Activated naive CD8-positive, alpha-beta T cell treated with anti-CD3 and anti-CD28 coated beads for 36 hours (primary cell): ENCODE data around the gene CHURC1. TPM values are rescaled to one million over a fixed set of nuclear protein-coding genes. Genes with fewer than 3 reads are reported as not detected.

ENCODE experiments used
- DNase-seq: peaks from one replicate; pipeline ENCODE4 v3.0.0; 2021
- H3K27ac Mint-ChIP-seq: one replicate; pipeline ENCODE4 v1.8.0; 2022; ENCODE audit warnings: mild to moderate bottlenecking, moderate library complexity, mixed read lengths
- H3K27me3 Mint-ChIP-seq: one replicate; pipeline ENCODE4 v1.8.0; 2022; ENCODE audit warnings: mild to moderate bottlenecking, mixed read lengths
- H3K36me3 Mint-ChIP-seq: one replicate; pipeline ENCODE4 v1.8.0; 2021; ENCODE audit warnings: mild to moderate bottlenecking, mixed read lengths
- H3K4me1 Mint-ChIP-seq: one replicate; pipeline ENCODE4 v1.8.0; 2021; ENCODE audit warnings: mixed read lengths
- H3K4me3 Mint-ChIP-seq: one replicate; pipeline ENCODE4 v1.8.0; 2022; ENCODE audit warnings: mild to moderate bottlenecking, moderate library complexity, mixed read lengths
- H3K9me3 Mint-ChIP-seq: one replicate; pipeline ENCODE4 v1.8.0; 2022; ENCODE audit warnings: mixed read lengths
- total RNA-seq, 2 experiments: library from RNA; stranded (reverse); gene quantifications; one replicate each; pipeline ENCODE4 v1.2.3, GENCODE V29; 2021

CHURC1 gene
- total RNA-seq, 2 experiments from 2014 or later, result 49.8 to 59.2 TPM

DNA sequence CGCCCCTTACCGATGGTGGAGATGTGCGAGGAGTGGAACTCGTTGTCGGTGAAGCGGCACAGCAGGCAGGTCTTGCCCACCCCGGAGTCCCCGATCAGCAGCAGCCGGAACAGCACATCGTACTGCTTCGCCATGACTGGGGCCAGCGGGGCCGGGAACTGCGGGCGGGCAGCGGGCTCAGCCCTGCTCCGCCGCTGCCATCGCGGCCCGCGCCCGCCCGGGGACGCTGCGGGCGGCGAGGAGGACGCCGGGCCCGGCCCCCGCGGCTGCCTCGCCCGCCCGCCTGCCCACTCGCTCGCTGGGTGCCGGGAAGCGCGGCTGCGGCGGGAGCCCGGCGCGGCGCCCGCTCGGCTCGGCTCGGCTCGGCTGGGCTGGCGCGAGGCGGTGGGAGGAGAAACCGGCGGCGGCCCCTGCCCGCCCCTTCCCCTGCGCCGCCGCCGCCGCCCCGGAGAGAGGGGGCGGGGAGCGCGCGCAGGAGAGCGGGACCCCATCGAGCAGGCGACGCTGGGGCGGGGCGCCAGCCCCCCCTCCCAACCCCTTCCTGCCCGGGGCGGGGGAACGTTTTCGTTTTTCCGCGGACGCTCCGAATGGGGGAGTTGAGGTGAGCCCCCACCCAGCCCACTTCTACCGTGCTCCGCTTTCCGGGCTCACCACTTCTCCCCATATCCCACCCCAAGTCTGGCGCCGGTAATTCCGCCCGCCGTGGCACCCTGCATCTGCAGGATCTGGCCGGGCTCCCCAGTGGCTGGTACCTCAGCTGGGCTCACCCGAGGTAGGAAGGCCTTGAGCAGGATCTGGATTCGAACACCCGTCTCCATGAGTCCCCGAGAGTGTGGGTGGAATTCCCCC is 57.9 kb downstream of the CHURC1 start, which contains the start of gene RAB15:
RAB15 (minus strand) TSS at position 394 of the 849 bp plus-strand sequence; CDS start at position 134, 260 bp downstream.
- Mint-ChIP-seq H3K27ac (peak within 1 kb of the TSS; percentile 68), H3K27me3 (no peaks in the 10 kb centered on the region), H3K36me3 (no peaks in the 10 kb centered on the region), H3K4me1 (peaks cover 10% of the 10 kb centered on the region), H3K4me3 (peak within 1 kb of the TSS; percentile 82), H3K9me3 (no peaks in the 10 kb centered on the region)
- DNase-seq, result peak; percentile 61

DNA sequence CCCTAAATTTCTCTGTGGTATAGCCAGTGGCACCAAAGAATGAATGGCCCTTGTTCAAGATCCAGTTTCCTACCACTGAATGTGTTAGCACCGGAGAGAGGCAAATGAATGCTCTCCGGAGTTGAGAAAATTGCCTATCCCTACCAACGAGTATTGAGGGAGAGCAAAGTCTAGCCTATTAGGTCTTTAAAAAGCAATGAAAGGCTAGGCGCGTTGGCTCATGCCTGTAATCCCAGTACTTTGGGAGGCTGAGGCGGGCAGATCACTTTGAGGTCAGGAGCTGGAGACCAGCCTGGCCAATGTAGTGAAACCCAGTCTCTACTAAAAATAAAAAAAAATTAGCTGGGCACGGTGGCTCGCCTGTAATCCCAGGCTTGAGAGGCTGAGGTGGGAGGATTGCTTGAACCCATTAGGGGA is 58.8 kb downstream of the CHURC1 start:
- DNase-seq, result no peak
- no peaks in the 10 kb centered on the region for H3K27me3 Mint-ChIP-seq
- H3K9me3 Mint-ChIP-seq, result no peaks in the 10 kb centered on the region
- peaks cover 5% of the 10 kb centered on the region for H3K4me1 Mint-ChIP-seq
- peak overlapping the region; percentile 82 for H3K4me3 Mint-ChIP-seq
- H3K36me3 Mint-ChIP-seq, result no peaks in the 10 kb centered on the region
- H3K27ac Mint-ChIP-seq, result no peak overlapping the region

DNA sequence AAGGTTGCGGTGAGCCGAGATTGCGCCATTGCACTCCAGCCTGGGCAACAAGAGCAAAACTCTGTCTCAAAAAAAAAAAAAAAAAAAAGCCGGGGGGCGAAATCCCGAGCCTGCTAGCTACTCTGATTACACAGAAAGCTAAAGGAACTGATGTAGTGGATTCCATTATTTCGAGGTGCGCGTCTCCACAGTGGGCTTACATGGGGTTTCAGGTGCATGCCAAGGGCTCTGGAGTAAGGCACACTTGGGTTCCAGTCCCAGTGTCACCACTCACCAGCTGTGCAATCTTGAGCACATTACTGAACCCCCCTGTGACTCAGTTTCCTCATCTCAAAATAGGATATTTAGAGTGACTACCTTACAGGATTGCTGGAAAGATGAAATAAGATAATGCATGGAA is 59.6 kb downstream of the CHURC1 start:
- H3K4me3 Mint-ChIP-seq, result no peak overlapping the region
- H3K4me1 Mint-ChIP-seq, result peaks cover 5% of the 10 kb centered on the region
- DNase-seq, result no peak
- no peaks in the 10 kb centered on the region for H3K9me3 Mint-ChIP-seq
- no peaks in the 10 kb centered on the region for H3K36me3 Mint-ChIP-seq
- no peaks in the 10 kb centered on the region for H3K27me3 Mint-ChIP-seq
- no peak overlapping the region for H3K27ac Mint-ChIP-seq

DNA sequence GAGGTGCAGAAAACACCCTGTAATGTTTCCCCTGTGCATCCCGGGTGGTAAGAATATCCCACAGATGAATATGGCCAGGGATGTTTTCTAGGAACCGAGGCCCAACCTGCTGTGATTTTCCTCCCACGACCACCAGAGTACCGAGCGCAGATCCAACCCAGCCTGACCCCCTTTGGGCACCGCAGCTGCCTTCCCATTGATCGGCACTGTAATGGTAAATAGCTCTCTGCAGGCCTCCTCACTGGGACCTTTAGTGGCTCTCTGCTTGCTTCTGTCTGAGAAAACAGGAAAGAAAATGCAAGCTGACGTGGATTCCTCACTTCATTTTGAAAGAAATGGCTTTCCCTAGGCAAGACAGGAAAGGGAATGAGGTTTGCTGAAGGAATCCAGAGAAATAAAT is 60.3 kb downstream of the CHURC1 start:
- Mint-ChIP-seq H3K4me3 (no peak overlapping the region), H3K27ac (no peak overlapping the region), H3K27me3 (no peaks in the 10 kb centered on the region), H3K9me3 (no peaks in the 10 kb centered on the region), H3K36me3 (no peaks in the 10 kb centered on the region), H3K4me1 (peaks cover 5% of the 10 kb centered on the region)
- no peak for DNase-seq

DNA sequence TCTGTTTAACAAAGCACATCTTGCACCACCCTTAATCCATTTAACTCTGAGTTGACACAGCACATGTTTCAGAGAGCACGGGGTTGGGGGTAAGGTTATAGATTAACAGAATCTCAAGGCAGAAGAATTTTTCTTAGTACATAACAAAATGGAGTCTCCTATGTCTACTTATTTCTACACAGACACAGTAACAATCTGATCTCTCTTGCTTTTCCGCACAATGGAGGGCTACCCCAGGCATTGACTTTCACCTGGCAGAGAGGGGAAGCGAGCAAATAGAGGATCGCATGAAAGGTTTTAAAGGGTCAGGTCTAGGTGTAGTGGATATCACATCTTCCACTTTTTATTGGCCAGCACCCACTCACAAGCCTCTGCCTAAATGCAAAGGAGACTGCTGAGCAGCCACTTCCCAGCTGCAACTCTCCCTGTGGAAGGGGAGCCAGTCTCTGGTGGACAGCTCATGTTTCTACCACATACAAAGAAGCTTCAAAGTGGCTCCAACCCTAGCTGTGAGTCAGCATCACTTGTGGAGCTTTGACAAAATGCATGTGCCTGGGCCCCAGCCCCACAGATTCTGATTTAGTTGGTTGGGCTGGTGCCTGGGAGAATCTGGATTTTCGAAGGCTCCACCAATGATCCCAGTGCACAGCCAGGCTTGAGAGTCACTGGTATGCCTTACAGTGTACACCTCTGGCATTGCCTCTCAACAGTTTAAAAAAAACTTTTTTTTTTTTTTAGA is 65.2 kb downstream of the CHURC1 start:
- no peak overlapping the region for H3K4me3 Mint-ChIP-seq

DNA sequence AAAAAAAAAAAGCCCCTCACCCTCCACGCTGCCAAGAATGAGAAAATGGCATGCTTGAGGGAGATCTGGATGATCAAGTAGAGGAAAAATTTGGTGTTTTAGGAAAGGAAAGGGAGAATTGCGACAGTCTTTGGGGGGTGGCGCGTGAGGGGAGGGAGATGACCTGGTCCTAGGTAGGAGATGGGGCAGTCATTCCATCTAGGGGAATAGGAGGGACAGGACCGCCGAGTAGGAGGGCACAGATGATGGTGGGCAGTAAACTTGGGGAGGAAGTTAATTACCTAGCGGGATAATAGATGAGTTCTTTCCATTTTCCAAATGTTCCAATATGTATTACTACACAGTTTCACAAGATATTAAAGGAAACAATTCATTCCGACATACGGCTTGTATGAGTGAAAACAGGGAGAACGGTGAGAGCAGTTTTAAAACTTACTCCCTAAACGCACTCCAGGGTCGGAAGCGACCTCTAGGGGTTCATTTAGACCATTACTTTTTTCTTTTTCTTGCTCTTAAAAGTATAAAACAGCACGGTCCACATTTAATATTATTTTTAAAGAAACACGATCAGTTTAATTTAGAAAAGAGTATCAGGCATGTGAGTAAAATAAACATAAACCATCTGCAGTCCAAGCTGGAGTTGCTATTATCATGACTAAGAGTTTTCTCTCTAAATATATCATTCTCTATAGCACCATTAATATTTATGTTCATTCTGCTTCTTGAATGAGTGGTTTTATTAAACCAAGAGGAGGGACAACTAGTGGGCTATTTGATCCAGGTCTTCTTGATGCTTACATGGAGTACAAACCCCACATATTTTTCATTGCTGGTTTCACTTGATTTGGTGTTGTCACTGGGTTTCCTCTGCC is 69.4 kb downstream of the CHURC1 start:
- no peaks in the 10 kb centered on the region for H3K27me3 Mint-ChIP-seq
- H3K4me3 Mint-ChIP-seq, result peak overlapping the region; percentile 61
- DNase-seq, result no peak
- no peaks in the 10 kb centered on the region for H3K9me3 Mint-ChIP-seq
- peaks cover 16% of the 10 kb centered on the region for H3K4me1 Mint-ChIP-seq
- H3K36me3 Mint-ChIP-seq, result peaks cover 4% of the 10 kb centered on the region
- H3K27ac Mint-ChIP-seq, result no peak overlapping the region

More for the DNA sequence above, 65.2 kb downstream of the CHURC1 start:
- no peak overlapping the region for H3K27ac Mint-ChIP-seq
- no peak for DNase-seq
- H3K27me3 Mint-ChIP-seq, result no peaks in the 10 kb centered on the region
- no peaks in the 10 kb centered on the region for H3K36me3 Mint-ChIP-seq
- no peaks in the 10 kb centered on the region for H3K9me3 Mint-ChIP-seq
- H3K4me1 Mint-ChIP-seq, result peaks cover 5% of the 10 kb centered on the region

Other genes with a start within 250 kb of the CHURC1 start
- gene PLEKHG3, start 210.0 kb upstream of the CHURC1 start, total RNA-seq, result under 1 TPM in 1 of 2 experiments, not detected in 1; 0.12 TPM
- under 1 TPM; 0.31 to 0.32 TPM for gene SPTB, start 34.5 kb upstream of the CHURC1 start, total RNA-seq
- not detected for gene GPX2, start 28.3 kb downstream of the CHURC1 start, total RNA-seq
- 1 to 10 TPM; 3.4 TPM for gene RAB15, start 57.9 kb downstream of the CHURC1 start, total RNA-seq
- gene FNTB, start 72.4 kb downstream of the CHURC1 start, total RNA-seq, result 10 to 100 TPM; 14.0 to 14.3 TPM
- gene MAX, start 188.1 kb downstream of the CHURC1 start, total RNA-seq, result 100 to 1,000 TPM; 117 to 121 TPM